HepG2 (cell line): ENCODE measurements around the gene CCT3. TPM values are rescaled to one million over a fixed set of nuclear protein-coding genes. Genes with fewer than 3 reads are reported as not detected.
A peak's percentile ranks its signal among the peaks of the same experiment; 100 is the strongest.

Source experiments
- ARID5B ChIP-seq: IDR thresholded peaks from 2 replicates; pipeline ENCODE4 v1.4.0; 2020; ENCODE audit warnings: mild to moderate bottlenecking, missing genetic modification reagents
- EED ChIP-seq: sonication (generic); formaldehyde crosslinking; IDR thresholded peaks from 2 replicates; pipeline ENCODE4 v1.5.0; 2020; ENCODE audit warnings: mild to moderate bottlenecking, missing genetic modification reagents
- FOXM1 ChIP-seq: sonication (generic); formaldehyde crosslinking; IDR thresholded peaks from 2 replicates; pipeline ENCODE4 v1.5.0; 2020; ENCODE audit warnings: missing genetic modification reagents
- GATA4 ChIP-seq: sonication (generic); IDR thresholded peaks from 2 replicates; pipeline ENCODE4 v1.6.1; 2016; ENCODE audit warnings: antibody characterized with exemption, low read depth, borderline replicate concordance
- MAFG ChIP-seq: sonication (generic); formaldehyde crosslinking; IDR thresholded peaks from 2 replicates; pipeline ENCODE4 v1.5.1; 2020; ENCODE audit warnings: mild to moderate bottlenecking, missing genetic modification reagents
- MAZ ChIP-seq, 2 experiments: sonication (generic) in 1 of 2; formaldehyde crosslinking in 1 of 2; IDR thresholded peaks; 2 replicates each; pipeline versions ENCODE4 v1.5.0 to v1.6.1; 2012 to 2020; ENCODE audit warnings: low read depth in 2 of 2, mild to moderate bottlenecking in 2 of 2, borderline replicate concordance in 1 of 2, improper control_type of control experiment in 1 of 2, low read length in 1 of 2, missing genetic modification reagents in 1 of 2, moderate library complexity in 1 of 2
- MED1 ChIP-seq: sonication (generic); formaldehyde crosslinking; IDR thresholded peaks from 2 replicates; pipeline ENCODE4 v1.4.0; 2020; ENCODE audit warnings: missing genetic modification reagents
- PCBP2 ChIP-seq: fragments of 200-400 bp; formaldehyde crosslinking; optimal IDR thresholded peaks from 2 replicates; pipeline ENCODE3; 2018; ENCODE audit warnings: low read length, low read depth; ENCODE audit not compliant: poor library complexity, severe bottlenecking
- PHF20 ChIP-seq: sonication (generic); formaldehyde crosslinking; IDR thresholded peaks from 2 replicates; pipeline ENCODE4 v1.5.0; 2020; ENCODE audit warnings: mild to moderate bottlenecking, missing genetic modification reagents
- SALL1 ChIP-seq: sonication (generic); formaldehyde crosslinking; IDR thresholded peaks from 2 replicates; pipeline ENCODE4 v1.8.0; 2022; ENCODE audit warnings: mild to moderate bottlenecking, missing genetic modification reagents
- SOX5 ChIP-seq: IDR thresholded peaks from 2 replicates; pipeline ENCODE4 v1.6.1; 2016; ENCODE audit warnings: borderline replicate concordance
- SOX6 ChIP-seq, 2 experiments: fragments of 450-650 bp in 1 of 2; sonication (generic) in 1 of 2; formaldehyde crosslinking in 1 of 2; IDR thresholded peaks; 2 replicates each; pipeline versions ENCODE4 v1.4.0 to v1.6.1; 2017 to 2020; ENCODE audit warnings: antibody characterized with exemption in 1 of 2, mild to moderate bottlenecking in 1 of 2, missing genetic modification reagents in 1 of 2
- TBX2 ChIP-seq: sonication (generic); formaldehyde crosslinking; IDR thresholded peaks from 2 replicates; pipeline ENCODE4 v1.5.0; 2020; ENCODE audit warnings: missing genetic modification reagents, mild to moderate bottlenecking, borderline replicate concordance
- TEAD3 ChIP-seq: optimal IDR thresholded peaks from 2 replicates; pipeline ENCODE3; 2016; ENCODE audit warnings: borderline replicate concordance
- ZNF552 ChIP-seq: sonication (generic); formaldehyde crosslinking; IDR thresholded peaks from 2 replicates; pipeline ENCODE4 v1.9.0; 2022; ENCODE audit warnings: missing genetic modification reagents, mild to moderate bottlenecking, borderline replicate concordance
- ZNF780A ChIP-seq: sonication (generic); formaldehyde crosslinking; IDR thresholded peaks from 2 replicates; pipeline ENCODE4 v1.8.0; 2022; ENCODE audit warnings: mild to moderate bottlenecking, missing genetic modification reagents, moderate library complexity
- ZSCAN21 ChIP-seq: sonication (generic); formaldehyde crosslinking; IDR thresholded peaks from 2 replicates; pipeline ENCODE4 v1.8.0; 2022; ENCODE audit warnings: mild to moderate bottlenecking, missing genetic modification reagents, moderate library complexity, borderline replicate concordance
- polyA plus RNA-seq, 8 experiments: library from polyadenylated mRNA; depleted of rRNA in 3 of 8; stranded (reverse) in 7 of 8; unstranded in 1 of 8; fragments of >200 nt; fragmentation: Illumina TruSeq in 4 of 8; extraction: Trizol in 4 of 8; gene quantifications; 2 replicates each; pipeline versions ENCODE4 v1.2.1 to v1.2.3, GENCODE V29; 2011 to 2016; ENCODE audit warnings: low read depth in 4 of 8, missing spikeins in 1 of 8, mixed read lengths in 1 of 8; ENCODE audit not compliant: insufficient read depth in 1 of 8
- total RNA-seq, 5 experiments: library from RNA; depleted of rRNA; stranded (reverse); fragments of >200 nt; fragmentation: Illumina TruSeq; extraction: Trizol; gene quantifications; 2 replicates each; pipeline ENCODE4 v1.2.3, GENCODE V29; 2016; ENCODE audit warnings: low read depth in 1 of 5
- TF ChIP-seq, protein P1 (sequence below): sonication (generic); formaldehyde crosslinking; IDR thresholded peaks from 2 replicates; pipeline ENCODE4 v1.8.0; 2022; ENCODE audit warnings: missing genetic modification reagents, low read depth, mild to moderate bottlenecking, borderline replicate concordance
- TF ChIP-seq, protein P2 (sequence below): sonication (generic); IDR thresholded peaks from 2 replicates; pipeline ENCODE4 v1.6.1; 2016; ENCODE audit warnings: low read depth, borderline replicate concordance
- TF ChIP-seq, protein P3 (sequence below): sonication (generic); formaldehyde crosslinking; IDR thresholded peaks from 2 replicates; pipeline ENCODE4 v1.4.0; 2020; ENCODE audit warnings: mild to moderate bottlenecking, missing genetic modification reagents
- TF ChIP-seq, protein P4 (sequence below): sonication (generic); formaldehyde crosslinking; IDR thresholded peaks from 2 replicates; pipeline ENCODE4 v1.4.0; 2020; ENCODE audit warnings: missing genetic modification reagents, borderline replicate concordance

The CCT3 gene
- total and polyA plus RNA-seq, 2 of the 13 experiments (the other 11 are each of a cell fraction or from before 2014, with no cell fraction given): 319 to 615 TPM

DNA sequence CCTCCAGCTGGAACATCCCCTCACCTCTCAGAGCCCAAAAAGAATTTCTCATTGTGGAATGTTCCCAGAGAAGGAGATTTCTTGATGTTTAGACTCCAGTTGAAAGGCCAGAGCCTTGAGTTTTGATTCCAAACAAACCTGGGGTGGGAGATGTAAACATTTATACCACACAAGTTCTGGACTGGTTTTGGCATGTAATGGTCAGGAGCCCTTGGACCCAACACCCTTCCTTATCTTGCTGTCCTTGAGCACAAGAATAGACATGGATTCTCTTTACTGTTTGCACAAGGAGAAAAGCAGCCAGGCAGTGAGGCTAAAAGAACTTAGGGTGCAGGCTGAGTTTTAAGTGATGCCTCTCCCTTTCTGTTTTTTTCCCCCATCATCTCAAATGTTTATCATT, 35.5 kb upstream of the CCT3 start (continued):
- TF ChIP-seq ZNF552 (no peak), ZNF780A (CRISPR knock-in tag) (no peak), MED1 (CRISPR knock-in tag) (peak; percentile 69), MAFG (CRISPR knock-in tag) (no peak), ARID5B (CRISPR knock-in tag) (peak; percentile 56), GATA4 (no peak), PCBP2 (no peak), EED (no peak), PHF20 (CRISPR knock-in tag) (no peak), MAZ (IDR thresholded peaks at IDR 0.05; ENCODE audit: borderline replicate concordance, low read depth, low read length) (no peak), MAZ (CRISPR knock-in tag; IDR thresholded peaks at IDR 0.05; ENCODE audit: low read depth) (no peak), SOX5 (CRISPR knock-in tag) (peak; percentile 11; the same call in 1 of the 2 replicates), SALL1 (CRISPR knock-in tag) (0 out of 2 replicates have a peak, but pooled peaks have one; percentile 9), ZSCAN21 (CRISPR knock-in tag) (no peak), FOXM1 (CRISPR knock-in tag) (no peak), SOX6 (IDR thresholded peaks at IDR 0.05) (no peak), SOX6 (CRISPR knock-in tag; IDR thresholded peaks at IDR 0.05) (peak; percentile 77), TEAD3 (CRISPR knock-in tag) (no peak), TBX2 (CRISPR knock-in tag) (peak; percentile 64; the same call in 1 of the 2 replicates)
- TF ChIP-seq, protein P1, sequence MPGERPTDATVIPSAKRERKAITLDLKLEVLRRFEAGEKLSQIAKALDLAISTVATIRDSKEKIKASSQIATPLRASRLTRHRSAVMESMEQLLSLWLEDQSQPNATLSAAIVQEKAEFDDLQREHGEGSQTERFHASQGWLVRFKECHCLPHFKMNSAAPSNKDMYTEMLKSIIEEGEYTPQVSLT (CRISPR knock-in tag): no peak
- TF ChIP-seq, protein P2, sequence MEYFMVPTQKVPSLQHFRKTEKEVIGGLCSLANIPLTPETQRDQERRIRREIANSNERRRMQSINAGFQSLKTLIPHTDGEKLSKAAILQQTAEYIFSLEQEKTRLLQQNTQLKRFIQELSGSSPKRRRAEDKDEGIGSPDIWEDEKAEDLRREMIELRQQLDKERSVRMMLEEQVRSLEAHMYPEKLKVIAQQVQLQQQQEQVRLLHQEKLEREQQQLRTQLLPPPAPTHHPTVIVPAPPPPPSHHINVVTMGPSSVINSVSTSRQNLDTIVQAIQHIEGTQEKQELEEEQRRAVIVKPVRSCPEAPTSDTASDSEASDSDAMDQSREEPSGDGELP: no peak
- TF ChIP-seq, protein P3, sequence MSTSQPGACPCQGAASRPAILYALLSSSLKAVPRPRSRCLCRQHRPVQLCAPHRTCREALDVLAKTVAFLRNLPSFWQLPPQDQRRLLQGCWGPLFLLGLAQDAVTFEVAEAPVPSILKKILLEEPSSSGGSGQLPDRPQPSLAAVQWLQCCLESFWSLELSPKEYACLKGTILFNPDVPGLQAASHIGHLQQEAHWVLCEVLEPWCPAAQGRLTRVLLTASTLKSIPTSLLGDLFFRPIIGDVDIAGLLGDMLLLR: no peak
- TF ChIP-seq, protein P4, sequence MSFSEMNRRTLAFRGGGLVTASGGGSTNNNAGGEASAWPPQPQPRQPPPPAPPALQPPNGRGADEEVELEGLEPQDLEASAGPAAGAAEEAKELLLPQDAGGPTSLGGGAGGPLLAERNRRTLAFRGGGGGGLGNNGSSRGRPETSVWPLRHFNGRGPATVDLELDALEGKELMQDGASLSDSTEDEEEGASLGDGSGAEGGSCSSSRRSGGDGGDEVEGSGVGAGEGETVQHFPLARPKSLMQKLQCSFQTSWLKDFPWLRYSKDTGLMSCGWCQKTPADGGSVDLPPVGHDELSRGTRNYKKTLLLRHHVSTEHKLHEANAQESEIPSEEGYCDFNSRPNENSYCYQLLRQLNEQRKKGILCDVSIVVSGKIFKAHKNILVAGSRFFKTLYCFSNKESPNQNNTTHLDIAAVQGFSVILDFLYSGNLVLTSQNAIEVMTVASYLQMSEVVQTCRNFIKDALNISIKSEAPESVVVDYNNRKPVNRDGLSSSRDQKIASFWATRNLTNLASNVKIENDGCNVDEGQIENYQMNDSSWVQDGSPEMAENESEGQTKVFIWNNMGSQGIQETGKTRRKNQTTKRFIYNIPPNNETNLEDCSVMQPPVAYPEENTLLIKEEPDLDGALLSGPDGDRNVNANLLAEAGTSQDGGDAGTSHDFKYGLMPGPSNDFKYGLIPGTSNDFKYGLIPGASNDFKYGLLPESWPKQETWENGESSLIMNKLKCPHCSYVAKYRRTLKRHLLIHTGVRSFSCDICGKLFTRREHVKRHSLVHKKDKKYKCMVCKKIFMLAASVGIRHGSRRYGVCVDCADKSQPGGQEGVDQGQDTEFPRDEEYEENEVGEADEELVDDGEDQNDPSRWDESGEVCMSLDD: no peak
